Neural cell (in vitro differentiated cells): ENCODE measurements around the gene IGBP1.

Experiments
- CTCF ChIP-seq: fragments of 450-650 bp; IDR thresholded peaks from 2 replicates; pipeline ENCODE4 v1.5.1; 2014; ENCODE audit warnings: antibody characterized with exemption, mild to moderate bottlenecking, moderate library complexity; ENCODE audit not compliant: poor library complexity, severe bottlenecking
- EP300 ChIP-seq: fragments of 450-650 bp; conservative IDR thresholded peaks from 2 replicates; pipeline ENCODE4 v1.6.1; 2014; ENCODE audit warnings: antibody characterized with exemption, mild to moderate bottlenecking, moderate library complexity; ENCODE audit not compliant: poor library complexity, severe bottlenecking
- EZH2 ChIP-seq: fragments of 200-600, 300-800 bp; shearing (Covaris generic), sonication (generic); IDR thresholded peaks from 2 replicates; pipeline ENCODE4 v1.6.1; 2014; ENCODE audit warnings: antibody characterized with exemption, low read length, borderline replicate concordance, mild to moderate bottlenecking; ENCODE audit not compliant: insufficient read depth, poor library complexity, severe bottlenecking
- POLR2AphosphoS5 ChIP-seq: IDR thresholded peaks from 2 replicates; pipeline ENCODE4 v1.6.1; 2012
- RAD21 ChIP-seq: fragments of 450-650 bp; conservative IDR thresholded peaks from 2 replicates; pipeline ENCODE4 v1.6.1; 2014; ENCODE audit warnings: antibody characterized with exemption, mild to moderate bottlenecking, moderate library complexity
- REST ChIP-seq: IDR thresholded peaks from 2 replicates; pipeline ENCODE4 v1.6.1; 2012; ENCODE audit warnings: borderline replicate concordance
- SMC3 ChIP-seq: fragments of 450-650 bp; conservative IDR thresholded peaks from 2 replicates; pipeline ENCODE4 v1.6.1; 2014; ENCODE audit warnings: antibody characterized with exemption, mild to moderate bottlenecking, moderate library complexity; ENCODE audit not compliant: poor library complexity
- TAF1 ChIP-seq: IDR thresholded peaks from 2 replicates; pipeline ENCODE4 v1.6.1; 2012; ENCODE audit warnings: low read depth

GRCh38 chrX:70174754-70175153, 41.5 kb downstream of the IGBP1 start:
- TF ChIP-seq CTCF (no peak), POLR2AphosphoS5 (no peak), SMC3 (no peak), TAF1 (no peak), REST (no peak), EP300 (no peak), EZH2 (no peak), RAD21 (no peak)
